HG03025 (cell line): ENCODE data around the gene BACH1.

Experiments
- ATAC-seq: cut with Tn5 transposase; IDR thresholded peaks from one replicate; pipeline ENCODE4 v1.9.1; 2021; ENCODE audit warnings: mild to moderate bottlenecking, moderate library complexity; ENCODE audit not compliant: unreplicated experiment, low FRiP score

BACH1 gene

DNA sequence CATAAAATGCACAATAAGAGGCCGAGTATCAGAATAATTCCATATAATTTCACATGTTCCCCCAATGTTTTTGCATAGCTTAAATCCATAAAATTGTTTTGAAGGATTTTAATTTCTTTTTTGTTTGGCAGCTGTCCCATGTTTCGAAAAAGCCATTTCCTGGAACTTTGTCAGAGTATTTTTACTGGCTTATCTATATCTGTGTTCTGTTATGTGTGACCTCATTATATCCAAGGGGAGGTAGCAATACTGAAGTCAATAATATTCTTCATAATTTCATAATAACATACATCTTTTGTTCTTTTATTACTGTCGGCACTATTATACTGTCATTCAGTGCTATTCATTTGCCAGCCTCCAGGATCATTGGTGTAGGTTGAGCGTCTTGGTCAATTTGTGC lies 9.4 kb upstream of the BACH1 start:
- ATAC-seq: no peak

DNA sequence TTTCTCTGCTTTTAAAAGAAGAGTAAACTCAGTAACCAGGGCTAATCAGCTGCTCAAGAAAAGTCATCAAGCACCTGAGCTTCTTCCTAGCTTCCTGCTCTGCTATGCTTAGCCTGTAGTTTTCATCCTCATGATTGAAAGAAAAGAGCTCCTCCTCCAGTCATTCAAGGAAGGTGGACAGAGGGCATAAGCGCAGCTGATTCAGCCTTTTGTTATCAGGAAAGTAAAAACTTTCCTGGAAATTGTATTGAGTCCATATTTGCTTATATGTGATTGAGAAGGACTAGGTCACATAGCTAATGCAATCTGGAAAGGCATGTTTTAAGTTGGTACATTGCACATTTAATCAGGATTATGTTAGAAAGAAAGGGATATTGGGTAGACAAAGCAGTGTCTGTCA lies 8.5 kb upstream of the BACH1 start:
- no peak for ATAC-seq

DNA sequence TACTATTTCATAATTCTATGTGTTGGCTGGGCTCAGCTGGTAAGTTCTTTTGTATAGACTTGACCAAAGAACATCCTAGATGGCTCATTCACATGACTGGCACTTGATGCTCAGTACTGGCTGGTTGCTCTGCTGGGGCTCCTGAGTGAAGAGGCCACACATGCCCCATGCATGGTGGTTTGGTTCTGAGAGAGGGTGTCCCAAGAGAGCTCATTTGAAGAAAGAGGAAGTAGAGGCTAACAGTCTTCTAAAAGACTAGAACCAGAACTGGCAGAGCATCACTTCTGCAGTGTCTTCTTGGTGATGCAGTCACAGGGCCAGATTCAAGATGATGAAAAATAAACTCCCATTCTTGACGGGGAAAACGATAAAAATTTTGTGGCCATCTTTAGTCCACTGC lies 5.2 kb upstream of the BACH1 start:
- peak; percentile 80 for ATAC-seq

DNA sequence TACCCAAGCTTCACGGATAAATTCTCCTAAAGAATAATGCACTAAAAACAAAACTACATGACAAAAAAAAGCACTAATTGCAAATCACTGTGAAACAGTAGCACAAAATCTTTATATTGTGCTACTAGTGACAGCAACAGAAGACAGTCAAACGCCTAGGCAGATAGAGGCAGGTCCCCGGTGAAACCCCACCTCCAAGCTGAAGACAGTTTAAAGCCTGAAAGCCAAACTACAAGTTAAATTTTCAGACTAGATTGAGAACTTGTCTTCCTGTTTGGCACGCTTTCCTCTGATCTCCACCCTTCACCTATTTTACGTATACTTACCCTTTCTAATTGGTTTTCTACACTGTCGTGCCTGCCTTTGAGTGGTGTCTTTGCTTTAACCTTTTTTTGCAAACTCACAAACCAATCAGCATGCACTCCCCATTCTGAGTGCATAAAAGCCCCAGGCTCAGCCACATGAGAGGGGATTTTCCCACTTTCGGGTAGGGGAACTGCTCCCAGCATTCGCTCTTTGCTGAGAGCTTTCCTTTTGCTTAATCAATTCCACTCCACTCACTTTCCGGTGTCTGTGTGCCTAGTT lies 3.6 kb upstream of the BACH1 start:
- ATAC-seq: no peak

DNA sequence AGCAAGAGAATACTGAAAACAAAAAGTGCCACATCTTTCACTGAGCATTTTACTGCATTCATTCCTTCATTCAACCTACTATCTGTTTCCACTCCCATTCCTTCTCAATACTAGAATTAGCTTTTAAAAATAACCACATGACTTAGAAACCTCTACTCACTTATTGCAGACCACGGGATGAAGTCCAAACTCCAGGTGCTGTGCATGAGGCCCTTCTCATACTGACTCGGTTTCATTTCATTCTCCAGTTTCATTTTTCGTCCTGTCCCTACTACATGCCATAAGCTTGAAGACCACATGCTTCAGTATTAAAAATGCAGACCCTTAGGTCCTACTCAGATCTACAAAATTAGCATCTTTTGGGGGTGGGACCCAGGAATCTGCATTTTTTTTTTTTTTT lies 2.3 kb upstream of the BACH1 start:
- no peak for ATAC-seq

DNA sequence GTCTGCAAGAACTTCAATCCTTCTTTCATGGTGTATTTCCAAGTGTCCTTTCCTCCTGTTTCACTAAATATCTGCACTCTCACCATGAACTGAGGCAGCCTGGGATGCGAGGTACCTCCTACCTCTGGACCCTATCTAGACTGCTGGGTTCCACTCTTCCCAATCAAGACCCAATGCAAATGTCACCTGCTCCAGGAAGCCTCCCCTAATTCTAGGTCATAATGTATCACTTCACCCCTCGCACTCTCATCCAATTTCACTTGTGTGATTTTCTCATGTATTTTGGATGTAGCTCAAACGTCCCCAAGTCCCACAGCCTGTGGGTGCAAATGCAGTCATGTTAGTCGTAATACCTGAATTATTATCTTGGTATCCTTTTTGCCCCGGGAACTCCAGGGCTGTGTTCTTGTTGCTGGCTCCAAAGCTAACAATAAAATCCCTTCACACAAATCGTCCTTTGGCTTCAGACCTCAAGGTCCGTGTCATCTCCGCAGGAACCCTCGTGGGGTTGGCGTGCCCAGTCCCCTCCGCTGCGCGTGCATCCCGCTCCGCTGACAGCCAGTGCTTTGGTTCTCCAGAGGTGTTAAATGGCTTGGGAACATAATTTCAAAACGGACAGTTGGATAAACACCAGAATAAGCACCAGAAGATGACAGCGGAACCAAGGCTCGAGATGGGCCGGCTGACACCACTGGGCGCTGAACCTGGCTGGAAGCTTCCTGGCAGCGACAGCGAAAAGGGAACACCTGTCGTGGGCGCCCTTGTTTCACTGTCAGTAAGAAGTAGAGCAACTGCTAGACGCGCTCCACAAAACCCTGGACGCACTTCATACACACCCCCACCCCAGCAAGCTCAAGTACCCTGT lies 1.0 kb upstream of the BACH1 start:
- ATAC-seq: no peak

DNA sequence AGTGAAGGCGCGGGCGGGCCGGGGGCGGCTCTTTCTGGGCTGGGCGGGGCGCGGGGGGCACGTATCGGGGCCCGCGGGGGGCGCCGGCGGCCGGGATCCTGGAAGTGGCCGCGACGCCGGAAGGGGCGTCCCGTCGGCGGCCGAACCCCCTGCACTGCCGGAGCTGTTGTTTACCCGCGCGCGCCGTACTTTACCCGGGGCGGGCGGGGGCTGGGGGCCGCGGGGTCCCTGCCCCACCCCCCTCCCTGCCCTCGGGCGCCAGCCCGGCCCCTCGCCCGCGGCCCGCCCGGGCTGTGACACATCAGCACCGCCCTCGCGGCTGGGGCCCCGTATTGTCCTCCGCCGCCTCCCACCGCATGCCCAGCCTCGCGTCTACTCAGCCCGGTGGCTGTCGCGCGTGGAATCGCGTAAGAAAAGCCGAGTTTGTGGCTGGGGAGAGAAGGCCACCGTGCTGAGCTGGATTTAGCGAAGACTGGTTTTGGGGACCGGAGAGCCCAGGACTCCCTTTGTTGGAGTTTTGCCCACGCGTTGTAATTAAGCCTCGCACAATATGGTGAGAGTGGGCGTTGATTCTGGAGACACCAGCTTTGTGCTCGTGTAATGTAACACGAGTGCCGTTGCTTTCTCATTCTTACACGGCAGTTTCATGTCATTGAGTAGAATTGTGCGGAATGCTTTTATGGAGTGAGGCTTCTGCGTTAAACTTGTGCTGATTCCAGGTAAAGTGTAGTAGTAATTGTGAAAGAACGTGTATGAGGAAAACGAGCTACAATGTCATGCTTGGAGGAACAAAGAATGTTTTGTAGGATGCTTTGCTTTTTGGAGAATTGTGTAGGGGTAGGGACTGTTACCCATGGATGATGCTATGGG lies 559 bp downstream of the BACH1 start:
- ATAC-seq: peak; percentile 36

DNA sequence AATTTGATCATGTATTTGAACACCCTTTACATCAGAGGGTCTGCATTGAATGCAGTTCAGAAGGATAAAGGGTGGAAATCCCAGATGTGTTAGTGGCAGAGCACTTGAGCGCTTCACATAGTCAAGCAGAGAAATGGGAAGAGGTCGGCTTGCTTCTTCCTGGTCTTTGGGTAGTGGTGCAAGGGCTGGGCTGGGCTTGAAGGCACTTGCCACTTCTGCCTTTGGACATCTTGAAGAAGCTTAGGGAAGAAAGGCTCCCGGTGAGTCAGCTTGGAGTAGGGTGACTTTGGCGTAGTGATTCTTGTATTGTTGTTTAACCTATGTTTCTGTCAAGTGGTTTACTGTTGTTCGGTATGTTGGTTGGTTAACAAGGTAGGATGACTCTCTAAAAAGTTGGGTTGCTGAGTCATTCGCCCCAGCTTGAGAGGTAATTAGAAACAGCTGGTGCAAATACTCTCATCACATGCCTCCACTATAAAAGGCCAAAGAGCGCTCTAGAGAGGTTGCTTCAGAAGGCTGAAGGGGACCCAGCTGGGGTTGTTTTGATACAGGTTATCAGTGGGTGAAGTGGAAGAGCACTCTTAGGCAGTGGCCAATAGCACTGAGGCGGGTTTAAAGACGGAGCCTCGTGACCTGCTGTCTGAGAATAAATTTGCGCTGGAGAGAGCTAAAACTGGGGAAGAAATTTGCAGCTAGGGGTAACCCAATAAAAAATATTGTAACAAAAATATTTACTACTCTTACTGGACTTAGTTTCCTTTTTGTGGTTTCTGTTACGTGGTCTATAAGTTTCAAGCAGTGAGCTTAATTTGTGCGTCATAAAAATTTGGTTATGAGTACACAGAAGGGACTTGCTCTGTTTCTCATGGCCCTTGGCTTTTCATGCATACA lies 1.4 kb downstream of the BACH1 start:
- peak; percentile 28 for ATAC-seq

DNA sequence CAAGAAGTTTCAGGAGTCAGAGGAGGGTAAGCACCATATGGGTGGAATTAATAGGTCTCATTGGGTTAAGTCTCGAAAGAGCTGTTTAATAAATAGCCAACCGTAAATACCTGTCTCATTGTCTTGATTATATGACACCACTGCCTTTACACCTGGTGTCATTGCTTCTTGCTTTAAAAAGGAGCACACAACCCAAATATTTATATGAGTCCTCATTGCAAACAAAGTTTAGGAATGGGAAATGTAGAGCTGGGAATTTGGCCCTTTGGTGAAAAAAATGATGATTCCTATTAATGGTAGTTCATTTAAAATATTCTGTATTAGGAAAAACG lies 2.1 kb downstream of the BACH1 start:
- ATAC-seq: peak; percentile 58

DNA sequence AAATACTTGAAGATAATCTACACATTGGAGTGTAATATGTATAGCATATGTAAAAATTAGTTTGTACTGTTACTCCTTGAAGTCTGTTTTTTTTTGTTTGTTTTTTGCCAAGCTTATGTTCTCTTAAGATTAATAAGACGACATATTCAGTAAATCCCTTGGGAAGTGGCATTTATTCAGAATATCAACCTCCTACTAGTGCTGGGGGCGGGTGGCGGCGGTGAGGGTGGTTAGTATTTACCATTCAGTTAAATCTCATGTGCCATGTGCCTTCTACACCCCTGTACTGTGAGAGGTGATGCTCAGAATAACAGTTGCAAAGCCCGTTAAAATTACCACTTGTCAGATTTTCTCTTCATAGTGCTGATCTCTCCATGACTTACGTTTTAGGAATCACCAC lies 3.0 kb downstream of the BACH1 start:
- no peak for ATAC-seq

DNA sequence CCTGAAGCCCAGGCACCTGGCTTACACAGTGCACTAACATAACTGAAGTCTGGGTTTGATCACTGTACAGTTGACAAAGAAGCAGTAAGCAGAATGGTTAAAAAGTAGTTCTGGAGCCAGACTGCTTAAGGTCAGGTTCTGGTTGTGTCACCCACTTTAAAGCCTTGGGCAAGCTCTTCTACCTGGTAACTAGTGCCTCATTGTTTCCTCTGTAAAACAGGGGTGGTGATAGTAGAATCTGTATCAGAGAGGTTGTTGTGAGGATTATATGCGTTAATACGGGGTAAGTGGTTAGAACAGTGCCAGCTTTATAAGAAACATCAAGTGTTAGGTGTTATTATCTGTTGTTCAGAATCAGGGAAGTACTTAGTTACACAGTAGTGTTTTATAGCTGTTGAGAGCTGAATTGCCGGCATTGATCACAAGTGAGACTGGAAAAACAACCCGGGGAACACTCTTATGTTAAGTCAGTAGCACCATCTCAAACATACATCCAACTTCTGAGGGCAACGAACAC lies 3.7 kb downstream of the BACH1 start:
- no peak for ATAC-seq

DNA sequence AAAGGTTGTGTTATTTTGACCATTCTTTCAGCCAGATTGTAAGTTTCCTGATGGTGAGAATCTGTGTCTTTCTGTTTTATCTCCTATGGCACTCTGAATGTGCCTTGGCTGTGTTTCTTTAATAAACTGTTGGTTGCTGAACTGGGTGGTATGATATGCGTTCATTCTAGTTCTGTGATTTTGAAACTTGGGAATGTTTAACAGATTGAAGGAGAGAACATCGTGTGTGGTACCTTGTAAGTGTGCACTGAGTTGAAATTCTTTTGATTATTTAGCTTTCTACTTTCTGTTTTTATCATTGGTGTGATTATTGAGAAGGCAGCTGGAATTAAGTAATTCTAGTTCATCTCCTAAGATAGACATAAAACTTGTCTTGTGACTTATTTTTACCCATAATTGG lies 4.6 kb downstream of the BACH1 start:
- ATAC-seq: no peak

DNA sequence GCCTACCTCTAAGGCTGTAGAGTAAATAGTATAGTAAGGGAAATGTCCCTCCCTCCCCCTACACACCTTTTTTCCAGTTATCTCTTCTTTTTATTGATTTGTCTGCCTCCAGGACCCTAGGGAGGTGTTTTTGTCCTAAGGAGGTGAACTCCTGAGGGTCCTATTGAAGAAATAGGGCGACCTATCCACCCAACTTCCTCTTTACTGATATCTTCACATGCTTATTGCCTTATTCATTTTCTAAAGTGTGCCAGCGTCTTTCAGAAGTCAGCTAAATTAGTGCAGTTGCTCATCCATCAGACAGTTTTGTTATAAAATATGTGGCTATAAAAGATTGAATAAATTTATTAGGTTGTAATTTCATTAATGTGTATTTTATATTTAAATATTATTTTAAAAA lies 5.9 kb downstream of the BACH1 start:
- ATAC-seq: no peak

DNA sequence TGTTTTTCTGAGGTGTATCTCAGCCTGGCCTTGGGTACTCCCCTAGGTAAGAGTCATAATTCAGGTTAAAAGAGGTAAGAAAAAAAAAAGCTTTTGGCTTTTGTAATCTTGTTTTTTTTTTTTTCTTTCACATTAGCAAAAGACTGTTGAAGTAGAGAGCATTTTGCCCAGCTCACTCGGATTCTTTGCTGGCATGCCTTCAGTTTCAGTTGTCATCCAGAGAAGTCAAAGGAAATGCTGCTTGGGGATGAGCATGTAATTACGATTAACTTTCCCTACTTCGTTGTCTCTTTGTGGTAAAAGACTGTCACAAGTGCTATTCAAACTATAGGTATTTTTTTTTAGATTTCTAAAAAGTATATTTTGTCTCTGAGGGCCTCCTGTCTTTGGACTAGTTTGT lies 6.3 kb downstream of the BACH1 start:
- ATAC-seq: no peak

DNA sequence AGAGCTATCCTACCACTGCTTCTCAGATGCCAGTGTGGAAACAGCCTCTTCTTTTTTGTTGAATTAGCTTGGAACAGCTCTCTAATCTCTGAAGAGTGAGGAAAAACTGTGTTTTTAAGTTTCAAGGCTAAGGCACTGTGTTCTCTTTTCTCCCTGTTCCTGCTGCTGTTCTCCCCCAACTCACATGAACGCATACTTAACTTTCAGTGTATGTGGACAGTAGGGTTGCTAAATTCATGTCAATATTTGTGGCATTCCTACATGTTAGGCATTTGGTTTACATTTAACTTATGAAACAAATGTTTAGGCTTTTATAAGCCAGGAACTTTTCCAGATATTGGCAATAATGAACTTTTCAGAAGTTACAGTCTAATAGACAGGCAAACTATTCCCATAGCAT lies 6.8 kb downstream of the BACH1 start:
- ATAC-seq: no peak

DNA sequence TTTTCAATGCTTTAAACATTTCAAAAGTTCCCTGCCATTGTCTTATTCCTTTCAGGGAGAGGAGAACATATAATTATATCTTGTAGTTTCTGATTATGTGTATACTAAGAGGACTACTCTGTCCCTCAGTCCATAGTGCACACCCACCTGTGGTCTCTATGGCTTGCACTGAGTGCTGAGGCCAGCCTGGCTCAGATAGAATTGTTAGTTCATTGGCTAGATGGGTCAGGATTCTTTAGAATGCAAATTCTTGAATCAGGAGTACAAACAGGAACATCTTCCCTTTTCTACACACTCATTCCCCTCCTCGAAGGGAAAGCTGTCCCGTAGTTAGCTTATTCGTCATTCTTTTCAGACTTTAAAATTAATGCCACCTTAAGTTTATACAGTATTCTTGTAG lies 8.2 kb downstream of the BACH1 start:
- no peak for ATAC-seq

DNA sequence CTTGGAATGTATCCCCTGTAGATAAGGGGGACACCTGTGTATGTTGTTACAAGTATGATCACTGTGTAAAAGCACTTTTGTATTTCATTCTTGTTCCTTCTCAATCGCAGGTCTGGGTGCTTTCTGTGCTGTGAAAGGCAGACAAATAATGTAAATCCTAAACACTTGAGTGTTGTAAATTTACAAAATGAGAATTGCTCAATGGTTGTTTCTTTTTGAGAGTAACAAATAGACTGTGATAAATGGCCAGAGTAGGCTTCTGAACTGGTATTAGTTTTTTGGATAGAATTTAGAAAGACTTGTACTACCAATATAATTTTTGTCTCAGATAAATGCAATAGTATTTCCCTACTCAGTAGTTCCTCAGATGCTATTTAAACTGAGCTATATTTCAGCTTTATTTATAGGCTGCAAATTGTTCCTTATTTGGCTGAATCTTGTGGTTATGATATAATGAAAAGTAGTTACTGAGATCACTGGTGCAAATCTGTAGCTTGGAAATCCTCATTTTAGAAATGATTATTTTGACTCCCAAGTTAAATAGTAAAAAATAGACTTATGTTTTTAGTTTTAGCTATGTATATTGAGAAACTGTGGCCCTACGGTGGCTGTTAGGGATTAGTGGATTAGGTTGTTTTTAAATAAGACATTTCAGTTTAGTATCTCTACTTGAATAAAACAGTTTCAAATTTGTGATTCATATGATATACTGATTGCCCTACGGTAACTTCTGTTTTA lies 9.2 kb downstream of the BACH1 start:
- ATAC-seq: no peak

DNA sequence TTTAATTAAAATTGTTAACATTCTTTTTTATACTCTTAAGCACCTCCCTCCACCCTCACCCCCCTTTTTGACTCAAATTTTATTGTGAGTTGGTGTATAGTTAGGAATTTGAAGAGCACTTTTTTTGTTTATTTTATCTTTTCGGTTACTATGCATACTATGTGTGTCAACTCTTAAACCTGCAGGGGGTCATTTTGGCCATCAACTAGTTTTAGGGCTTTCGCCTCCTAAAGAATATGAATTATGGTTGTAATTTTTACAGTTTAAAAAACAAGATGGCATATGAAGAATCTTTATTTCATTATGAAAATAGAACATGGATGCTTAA lies 9.7 kb downstream of the BACH1 start:
- ATAC-seq: no peak

DNA sequence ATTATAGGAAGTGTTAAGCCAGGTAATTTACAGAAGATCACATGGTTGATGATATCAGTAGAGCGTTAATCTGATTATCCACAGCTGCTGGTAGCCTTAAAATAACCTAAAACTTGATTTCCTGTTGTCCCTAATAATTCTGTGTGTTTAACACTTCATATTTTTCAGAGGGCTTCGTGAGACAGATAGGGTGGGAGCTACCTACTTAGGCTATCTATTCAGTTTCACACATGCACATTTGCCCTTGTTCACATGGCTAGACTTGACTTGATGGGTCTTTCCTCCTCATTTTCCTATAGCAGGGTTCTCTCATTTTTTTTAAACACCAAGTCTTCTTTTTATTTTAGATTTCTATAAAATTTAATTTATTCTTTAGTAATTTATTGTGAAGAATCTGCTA lies 11.0 kb downstream of the BACH1 start:
- no peak for ATAC-seq

DNA sequence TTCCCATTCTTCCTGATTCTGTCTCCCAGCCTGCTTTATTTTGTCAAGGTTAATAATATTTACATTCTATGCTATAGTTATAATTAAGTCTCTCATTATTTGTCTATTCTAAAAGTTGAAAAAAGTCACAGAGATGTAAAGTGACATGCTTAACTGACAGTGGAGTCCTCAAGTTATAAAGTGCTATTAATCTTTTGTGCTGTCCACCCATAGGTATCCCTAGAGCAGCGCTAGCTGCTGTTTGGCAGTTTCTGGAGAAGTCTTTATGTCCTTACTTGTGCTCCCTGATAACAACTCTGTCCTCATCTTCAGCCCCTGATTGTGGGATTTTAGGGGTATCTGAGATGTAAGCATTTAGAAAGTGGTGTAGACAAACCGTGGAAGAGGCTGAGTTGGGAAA lies 13.1 kb downstream of the BACH1 start:
- ATAC-seq: no peak
